Measurements from ENCODE around the gene SORT1. TPM values are rescaled to one million over a fixed set of nuclear protein-coding genes. Genes with fewer than 3 reads are reported as not detected.

SORT1 gene
- total RNA-seq, 1 experiment from 2014 or later = 11.2 TPM

DNA sequence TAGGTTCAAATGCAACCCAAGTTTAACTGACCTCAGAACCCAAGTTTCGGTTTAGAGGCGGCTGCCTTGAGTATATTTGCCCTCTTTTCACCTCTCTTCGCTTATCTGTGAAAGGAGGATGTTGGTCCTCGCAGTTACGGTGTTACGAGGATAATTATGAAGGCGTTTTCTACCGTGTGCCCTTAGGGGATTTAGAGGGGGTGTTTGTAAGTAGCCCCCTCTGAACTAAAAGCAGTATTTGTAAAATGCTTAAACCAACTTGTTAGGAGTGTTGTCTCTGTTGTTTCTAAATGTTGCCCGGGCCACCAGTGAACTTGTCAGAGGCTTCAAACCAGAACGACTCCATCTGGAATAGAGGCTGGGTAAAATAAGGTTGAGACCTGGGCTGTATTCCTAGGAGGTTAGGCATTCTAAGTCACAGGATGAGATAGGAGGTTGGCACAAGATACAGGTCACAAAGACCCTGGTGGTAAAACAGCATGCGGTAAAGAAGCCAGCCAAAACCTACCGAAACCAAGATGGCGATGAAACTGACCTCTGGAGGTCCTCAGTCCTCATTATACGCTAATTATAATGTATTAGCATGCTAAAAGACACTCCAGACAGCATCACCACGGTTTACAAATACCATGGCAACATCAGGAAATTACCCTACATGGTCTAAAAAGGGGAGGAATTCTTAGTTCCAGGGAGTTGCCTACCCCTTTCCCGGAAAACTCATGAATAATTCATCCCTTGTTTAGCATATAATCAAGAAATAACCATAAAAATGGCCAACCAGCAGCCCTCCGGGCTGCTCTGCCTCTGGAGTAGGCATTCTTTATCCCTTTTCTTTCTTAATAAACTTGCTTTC is 113.7 kb downstream of the SORT1 start:
- Histone ChIP-seq H3K4me3 (peak overlapping the region; percentile 54), H3K9me3 (replicated peaks) (no peaks in the 10 kb centered on the region), H3K27ac (peak overlapping the region; percentile 83), H3K4me1 (replicated peaks) (peaks cover 24% of the 10 kb centered on the region), H3K27me3 (replicated peaks) (no peaks in the 10 kb centered on the region), H3K36me3 (peaks cover 30% of the 10 kb centered on the region)
- no peak for DNase-seq (ENCODE audit: low read depth in 1 of 2, low spot score in 2 of 2)

DNA sequence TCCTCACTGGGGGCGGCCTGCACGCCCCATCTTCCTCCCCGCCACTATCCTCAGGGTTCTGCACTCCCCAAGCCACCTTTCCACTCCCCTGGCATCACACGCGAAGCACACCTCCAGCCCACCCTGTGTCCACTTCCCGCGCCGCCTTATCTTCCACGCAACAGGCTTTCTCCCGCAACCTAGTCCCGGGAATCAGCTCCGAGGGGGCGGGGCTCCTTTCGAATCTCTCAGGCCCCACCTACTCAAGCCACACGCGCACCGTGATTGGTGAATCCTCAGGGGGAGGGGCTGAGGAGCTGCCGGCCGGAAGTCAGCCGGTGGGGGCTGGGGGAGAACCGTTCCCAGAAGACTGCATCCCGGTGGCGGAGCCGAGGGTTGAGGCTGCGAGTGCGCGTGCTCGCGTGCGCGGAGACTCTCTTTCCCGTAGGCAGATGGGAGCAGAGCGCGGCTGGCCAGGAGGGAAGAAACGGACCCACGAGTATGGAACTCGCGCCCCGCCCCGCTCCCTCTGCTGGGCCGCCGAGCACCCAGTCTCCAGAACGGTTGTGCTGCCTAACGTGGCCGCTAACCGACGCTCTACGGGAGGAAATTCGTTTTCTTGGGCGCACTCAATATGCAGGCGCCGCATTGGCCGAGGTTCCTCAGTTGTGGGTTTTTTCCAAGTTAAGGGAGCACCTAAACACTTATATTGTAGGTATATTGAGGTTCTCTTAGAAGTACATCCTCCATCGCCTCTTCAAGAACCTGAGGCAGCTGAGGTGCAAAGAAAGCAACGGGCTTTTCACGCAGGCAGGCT is 114.6 kb downstream of the SORT1 start, which contains the start of gene PSRC1:
Gene PSRC1 (minus strand): TSS at position 194 of the 796 bp plus-strand sequence.
- peaks cover 37% of the 10 kb centered on the region for H3K36me3 ChIP-seq
- H3K4me3 ChIP-seq = peak within 1 kb of the TSS; percentile 54
- no peaks in the 10 kb centered on the region for H3K9me3 ChIP-seq (replicated peaks)
- peaks cover 24% of the 10 kb centered on the region for H3K4me1 ChIP-seq (replicated peaks)
- peak within 1 kb of the TSS; percentile 83 for H3K27ac ChIP-seq
- peak; percentile 98 for DNase-seq (ENCODE audit: low read depth in 1 of 2, low spot score in 2 of 2)
- H3K27me3 ChIP-seq (replicated peaks) = no peaks in the 10 kb centered on the region

- H3K4me1 ChIP-seq (replicated peaks) = peaks cover 27% of the 10 kb centered on the region
- H3K27me3 ChIP-seq (replicated peaks) = no peaks in the 10 kb centered on the region
- H3K4me3 ChIP-seq = peak overlapping the region; percentile 54
- peaks cover 43% of the 10 kb centered on the region for H3K36me3 ChIP-seq
- peak overlapping the region; percentile 83 for H3K27ac ChIP-seq
- DNase-seq (ENCODE audit: low read depth in 1 of 2, low spot score in 2 of 2) = peak in 1 of 2 experiments; percentile 26
- H3K9me3 ChIP-seq (replicated peaks) = no peaks in the 10 kb centered on the region
Observed at GRCh38 chr1:109282497-109282951, 115.2 kb downstream of the SORT1 start.

DNA sequence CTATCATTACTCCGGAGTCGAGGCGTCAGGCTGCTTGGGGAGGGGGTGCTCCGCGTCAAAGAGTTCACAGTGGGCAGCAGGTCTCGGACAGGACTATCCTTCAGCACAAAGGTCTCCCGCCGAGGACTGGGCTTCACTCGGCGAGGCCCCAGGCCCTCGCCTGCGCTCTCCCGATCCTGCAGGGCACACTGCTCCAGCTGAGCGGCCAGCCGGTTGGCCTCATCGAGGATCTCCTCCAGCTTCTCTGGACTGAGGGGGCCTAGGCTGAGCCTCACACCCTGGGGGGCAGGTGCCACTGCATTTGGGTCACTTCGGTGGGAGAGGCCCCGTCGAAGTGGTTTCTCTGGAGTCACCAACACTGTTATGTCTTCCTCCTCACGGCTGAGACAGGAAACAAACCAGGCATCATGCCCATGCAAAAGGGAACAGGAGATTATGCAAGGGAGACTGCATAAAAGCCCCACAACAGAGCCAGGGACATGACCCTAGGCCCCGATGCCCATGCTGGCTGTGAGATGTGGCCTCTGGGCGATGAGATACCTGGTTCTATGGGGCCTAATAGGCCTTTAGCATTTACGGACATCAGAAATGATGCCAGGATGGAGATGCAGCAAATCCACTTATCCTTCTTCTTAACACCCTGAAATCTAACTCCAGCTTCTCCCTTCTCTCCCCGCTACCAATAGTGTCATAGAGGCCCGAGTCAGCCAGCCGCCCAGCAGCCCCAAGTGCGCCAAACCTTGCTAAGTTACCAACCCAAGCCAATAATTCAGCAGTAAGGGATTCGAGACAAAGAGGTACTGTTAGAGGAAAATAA is 115.8 kb downstream of the SORT1 start:
- H3K36me3 ChIP-seq = peaks cover 47% of the 10 kb centered on the region
- DNase-seq (ENCODE audit: low read depth in 1 of 2, low spot score in 2 of 2) = peak in 1 of 2 experiments; percentile 39
- peak overlapping the region; percentile 54 for H3K4me3 ChIP-seq
- H3K27ac ChIP-seq = peak overlapping the region; percentile 83; the same call in 1 of the 2 replicates
- no peaks in the 10 kb centered on the region for H3K9me3 ChIP-seq (replicated peaks)
- no peaks in the 10 kb centered on the region for H3K27me3 ChIP-seq (replicated peaks)
- H3K4me1 ChIP-seq (replicated peaks) = peaks cover 32% of the 10 kb centered on the region

DNA sequence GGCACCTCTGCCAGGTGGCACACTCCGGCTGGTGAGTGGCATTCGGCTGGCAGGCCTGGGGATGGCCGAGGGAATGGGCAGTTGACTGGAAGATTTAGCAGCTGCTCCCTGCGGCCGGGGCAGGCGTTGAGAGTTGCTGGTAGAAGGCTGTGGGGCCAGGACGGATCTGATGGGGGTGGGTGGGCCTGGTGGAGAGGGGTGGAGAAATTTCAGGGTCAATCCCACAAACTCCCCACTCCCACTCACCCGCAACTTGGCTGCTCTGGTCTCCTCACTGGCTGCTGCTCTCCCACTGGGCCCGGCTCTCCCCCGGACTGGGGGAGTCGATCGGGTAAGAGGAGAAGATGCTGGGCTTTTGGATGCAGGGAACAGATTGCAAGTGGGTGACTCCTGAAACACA is 116.9 kb downstream of the SORT1 start:
- H3K4me3 ChIP-seq = no peak overlapping the region

GRCh38 chr1:109279615-109280278 is 118.0 kb downstream of the SORT1 start:
- Histone ChIP-seq H3K4me3 (no peak overlapping the region), H3K27me3 (replicated peaks) (no peaks in the 10 kb centered on the region), H3K9me3 (replicated peaks) (no peaks in the 10 kb centered on the region), H3K4me1 (replicated peaks) (peaks cover 53% of the 10 kb centered on the region), H3K36me3 (peaks cover 47% of the 10 kb centered on the region), H3K27ac (no peak overlapping the region)
- no peak for DNase-seq (ENCODE audit: low read depth in 1 of 2, low spot score in 2 of 2)

More for the DNA sequence above, 116.9 kb downstream of the SORT1 start:
- peak in 1 of 2 experiments; percentile 40 for DNase-seq (ENCODE audit: low read depth in 1 of 2, low spot score in 2 of 2)
- Histone ChIP-seq H3K4me1 (replicated peaks) (peaks cover 42% of the 10 kb centered on the region), H3K9me3 (replicated peaks) (no peaks in the 10 kb centered on the region), H3K27me3 (replicated peaks) (no peaks in the 10 kb centered on the region), H3K27ac (no peak overlapping the region), H3K36me3 (peaks cover 47% of the 10 kb centered on the region)

DNA sequence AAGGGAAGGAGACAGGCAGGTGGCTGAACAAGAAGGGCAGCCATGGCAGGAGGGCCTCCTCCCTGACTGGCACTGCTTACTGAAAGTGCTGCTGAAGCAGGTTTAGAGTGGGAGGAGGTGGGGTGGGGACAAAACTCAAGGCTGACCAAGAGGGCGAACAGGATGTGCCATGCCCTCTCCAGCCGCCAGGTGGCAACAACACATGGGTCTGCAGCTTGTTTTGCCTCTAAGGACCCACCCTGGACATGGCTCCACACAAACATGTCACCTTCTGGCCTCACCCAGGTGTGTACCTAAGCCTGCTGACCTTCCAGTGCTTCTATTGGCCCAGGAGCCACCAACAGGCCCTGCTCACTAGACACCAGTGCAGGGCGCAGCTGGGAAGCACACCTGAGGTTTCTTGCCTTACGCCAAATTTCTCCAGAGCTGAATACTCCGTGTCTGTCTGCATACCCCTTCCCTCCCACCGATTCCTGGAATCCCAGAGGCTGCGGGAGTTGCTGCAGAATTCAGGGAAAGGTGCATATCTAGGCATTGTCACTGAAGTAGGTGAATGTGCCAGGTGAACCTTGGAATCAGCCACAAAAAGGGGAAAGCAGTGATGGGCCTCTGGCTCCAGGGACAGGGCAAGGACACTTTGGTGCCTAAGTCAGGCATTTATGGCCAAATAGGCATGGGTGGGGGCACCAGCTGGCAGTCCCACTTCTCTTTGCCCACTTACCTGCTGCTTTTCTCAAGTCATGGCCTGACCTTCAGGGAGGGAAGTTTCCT is 120.1 kb downstream of the SORT1 start:
- no peaks in the 10 kb centered on the region for H3K9me3 ChIP-seq (replicated peaks)
- H3K36me3 ChIP-seq = peaks cover 45% of the 10 kb centered on the region
- peak; percentile 62 to 77 for DNase-seq (ENCODE audit: low read depth in 1 of 2, low spot score in 2 of 2)
- no peak overlapping the region for H3K27ac ChIP-seq
- H3K4me1 ChIP-seq (replicated peaks) = peaks cover 47% of the 10 kb centered on the region
- H3K4me3 ChIP-seq = no peak overlapping the region
- H3K27me3 ChIP-seq (replicated peaks) = no peaks in the 10 kb centered on the region

DNA sequence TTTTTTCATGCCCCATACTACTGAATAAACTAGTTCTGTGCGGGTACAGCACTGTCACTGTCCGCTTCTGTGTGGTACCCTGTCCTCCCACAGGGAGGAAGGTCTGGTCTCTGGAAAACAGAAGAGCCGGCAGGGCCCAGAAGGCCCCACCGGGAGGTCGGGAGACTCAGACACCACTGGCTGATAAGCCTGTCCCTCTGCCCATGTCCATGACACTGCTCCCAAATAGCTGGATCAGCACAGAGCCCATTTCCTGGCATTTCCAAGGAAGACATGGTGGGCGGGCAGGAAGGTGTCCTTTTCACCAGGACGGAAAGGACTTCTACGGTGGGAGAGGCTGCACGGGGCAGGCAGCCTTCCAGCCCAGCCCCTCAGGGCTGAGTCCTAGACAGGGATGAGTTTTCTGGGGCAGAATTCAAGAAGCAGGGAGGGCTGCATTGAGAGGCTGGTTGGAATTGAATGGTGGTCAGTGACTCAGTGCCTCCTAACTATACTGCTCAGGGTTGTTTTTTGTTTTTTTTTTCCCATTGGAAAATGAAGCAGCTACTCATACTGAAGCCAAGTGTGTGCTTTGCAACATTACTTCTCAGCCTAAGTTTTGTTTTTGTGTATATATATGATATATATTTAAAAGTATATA is 121.9 kb downstream of the SORT1 start:
- DNase-seq (ENCODE audit: low read depth in 1 of 2, low spot score in 2 of 2) = peak; percentile 53 to 59
- H3K4me1 ChIP-seq (replicated peaks) = peaks cover 34% of the 10 kb centered on the region
- no peaks in the 10 kb centered on the region for H3K27me3 ChIP-seq (replicated peaks)
- no peak overlapping the region for H3K4me3 ChIP-seq
- peaks cover 31% of the 10 kb centered on the region for H3K36me3 ChIP-seq
- H3K27ac ChIP-seq = no peak overlapping the region
- H3K9me3 ChIP-seq (replicated peaks) = no peaks in the 10 kb centered on the region

- no peaks in the 10 kb centered on the region for H3K27me3 ChIP-seq (replicated peaks)
- peak; percentile 49 to 56 for DNase-seq (ENCODE audit: low read depth in 1 of 2, low spot score in 2 of 2)
- H3K36me3 ChIP-seq = peaks cover 23% of the 10 kb centered on the region
- H3K27ac ChIP-seq = no peak overlapping the region
- H3K9me3 ChIP-seq (replicated peaks) = no peaks in the 10 kb centered on the region
- H3K4me1 ChIP-seq (replicated peaks) = peaks cover 34% of the 10 kb centered on the region
- no peak overlapping the region for H3K4me3 ChIP-seq
Observed at GRCh38 chr1:109274533-109275476, 122.9 kb downstream of the SORT1 start.

DNA sequence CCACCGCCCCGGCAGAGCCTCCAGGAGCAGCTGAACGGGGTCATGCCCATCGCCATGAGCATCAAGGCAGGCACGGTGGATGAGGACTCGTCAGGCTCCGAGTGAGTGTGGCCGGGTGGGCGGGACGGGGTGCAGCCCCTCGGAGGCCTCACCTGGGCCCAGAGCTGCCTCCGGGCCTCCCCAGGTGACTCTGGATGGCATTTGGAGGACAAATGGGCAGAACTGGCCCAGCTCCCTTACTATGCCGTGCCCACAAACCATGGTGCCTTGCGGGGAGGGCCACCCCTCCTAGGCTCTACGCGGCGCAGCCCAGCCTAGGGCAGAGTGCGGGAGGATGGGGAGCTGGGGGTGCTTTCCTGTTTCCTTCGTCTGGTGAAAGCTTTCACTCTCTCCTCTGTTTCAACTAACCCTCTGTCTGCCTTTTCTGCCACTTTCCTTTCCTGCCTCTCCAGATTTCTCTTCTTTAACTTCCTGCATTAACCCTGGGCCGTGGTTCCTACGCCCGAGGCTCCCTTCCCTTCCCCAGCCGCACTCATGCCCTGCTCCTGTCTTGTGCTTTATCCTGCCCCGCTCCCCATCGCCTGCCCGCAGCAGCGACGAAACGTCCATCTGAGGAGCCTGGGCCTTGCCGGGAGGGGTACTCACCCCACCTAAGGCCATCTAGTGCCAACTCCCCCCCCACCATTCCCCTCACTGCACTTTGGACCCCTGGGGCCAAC is 124.0 kb downstream of the SORT1 start:
- Histone ChIP-seq H3K27me3 (replicated peaks) (no peaks in the 10 kb centered on the region), H3K4me3 (no peak overlapping the region), H3K27ac (no peak overlapping the region), H3K4me1 (replicated peaks) (peaks cover 34% of the 10 kb centered on the region), H3K36me3 (peaks cover 16% of the 10 kb centered on the region), H3K9me3 (replicated peaks) (no peaks in the 10 kb centered on the region)
- peak in 1 of 2 experiments; percentile 37 for DNase-seq (ENCODE audit: low read depth in 1 of 2, low spot score in 2 of 2)
